Measurements from ENCODE around the gene TCL1B.
A peak's percentile ranks its signal among the peaks of the same experiment; 100 is the strongest.
"Not testable (repeated sequence)": the region's sequence is repeated elsewhere in the genome, so short reads cannot be mapped to it uniquely, and the experiment has no call there.

The TCL1B gene

DNA sequence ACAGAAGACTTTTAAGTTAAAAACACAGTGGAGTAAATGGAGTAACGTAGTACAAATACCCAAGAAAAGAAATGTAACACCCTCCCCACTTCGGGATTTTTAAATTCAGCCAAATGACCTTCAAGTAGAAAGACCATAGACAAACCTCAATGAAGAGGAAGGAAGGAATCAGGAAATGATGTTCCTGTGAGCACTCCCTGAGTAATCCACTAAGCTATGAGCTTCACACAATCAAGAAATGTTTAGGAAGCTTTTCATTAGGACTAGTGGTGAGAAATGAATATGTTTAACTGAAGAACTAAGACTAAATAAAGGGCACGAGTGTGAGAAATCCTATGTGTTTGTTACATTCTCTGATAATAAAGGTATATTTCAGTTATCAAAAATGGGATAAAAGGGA lies 17.6 kb downstream of the TCL1B start:
- no peak for DNase-seq

DNA sequence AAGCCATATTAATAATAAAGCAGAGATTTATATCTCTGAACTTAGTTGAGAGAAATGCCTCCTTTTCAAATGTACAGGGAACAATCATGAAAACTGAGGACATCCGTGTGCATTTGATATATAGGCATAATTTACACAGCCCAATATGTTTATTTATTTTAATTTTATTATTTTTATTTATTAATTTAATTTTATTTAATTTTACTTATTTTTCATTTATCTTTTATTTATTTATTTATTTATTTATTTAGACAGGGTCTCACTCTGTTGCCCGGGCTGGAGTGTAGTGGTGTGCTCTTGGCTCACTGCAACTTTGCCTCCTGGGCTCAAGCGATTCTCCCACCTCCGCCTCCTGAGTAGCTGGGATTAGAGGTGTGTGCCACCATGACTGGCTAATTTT lies 19.3 kb downstream of the TCL1B start:
- DNase-seq: no peak

- DNase-seq: no peak
Measured at GRCh38 chr14:95707327-95707726, 21.1 kb downstream of the TCL1B start.

- no peak for DNase-seq
Measured at GRCh38 chr14:95710106-95710505, 23.9 kb downstream of the TCL1B start.

- DNase-seq: no peak
Measured at GRCh38 chr14:95711476-95712176, 25.4 kb downstream of the TCL1B start.

- DNase-seq: no peak
Measured at GRCh38 chr14:95712398-95712797, 26.2 kb downstream of the TCL1B start.

DNA sequence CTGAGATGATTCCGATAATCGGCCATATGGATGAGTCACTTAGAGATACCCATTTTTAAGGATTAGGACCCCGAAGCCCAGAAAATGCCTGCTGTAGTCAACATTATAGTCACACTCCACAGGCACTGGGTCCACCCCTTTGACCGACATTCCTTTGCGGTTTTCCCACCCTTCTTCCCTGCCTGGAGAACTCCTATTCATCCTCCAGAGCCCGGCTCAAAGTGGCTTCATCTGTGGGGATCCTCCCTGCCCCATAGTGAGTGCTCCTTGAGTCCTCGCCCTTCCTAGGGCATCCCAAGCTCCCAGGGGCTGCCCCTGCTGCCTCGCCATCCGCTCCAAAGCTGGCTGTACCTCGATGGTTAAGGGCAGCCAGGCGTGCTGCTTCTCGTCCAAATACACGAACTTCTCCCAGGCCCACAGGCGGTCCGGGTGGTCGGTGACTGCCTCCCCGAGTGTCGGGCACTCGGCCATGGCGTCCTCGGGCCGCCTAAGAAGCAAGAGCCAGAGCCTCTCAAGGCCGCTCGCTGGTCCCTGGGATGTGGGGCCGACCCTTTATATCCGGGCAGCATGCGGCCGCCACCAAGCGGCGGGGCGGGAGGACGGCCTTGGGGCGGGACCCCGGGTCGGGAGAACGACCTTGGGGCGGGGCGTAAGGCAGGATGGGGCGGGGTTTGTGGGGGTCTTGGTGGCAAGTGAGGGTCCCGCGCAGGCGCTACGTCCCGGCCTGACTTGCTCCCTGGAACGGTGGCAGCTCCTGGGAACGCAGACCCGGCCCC lies 27.6 kb downstream of the TCL1B start, which contains the start of gene TCL1A:
TCL1A (minus strand) TSS at position 530 of the 776 bp plus-strand sequence; CDS start at position 471, 59 bp downstream.
- DNase-seq: no peak

DNA sequence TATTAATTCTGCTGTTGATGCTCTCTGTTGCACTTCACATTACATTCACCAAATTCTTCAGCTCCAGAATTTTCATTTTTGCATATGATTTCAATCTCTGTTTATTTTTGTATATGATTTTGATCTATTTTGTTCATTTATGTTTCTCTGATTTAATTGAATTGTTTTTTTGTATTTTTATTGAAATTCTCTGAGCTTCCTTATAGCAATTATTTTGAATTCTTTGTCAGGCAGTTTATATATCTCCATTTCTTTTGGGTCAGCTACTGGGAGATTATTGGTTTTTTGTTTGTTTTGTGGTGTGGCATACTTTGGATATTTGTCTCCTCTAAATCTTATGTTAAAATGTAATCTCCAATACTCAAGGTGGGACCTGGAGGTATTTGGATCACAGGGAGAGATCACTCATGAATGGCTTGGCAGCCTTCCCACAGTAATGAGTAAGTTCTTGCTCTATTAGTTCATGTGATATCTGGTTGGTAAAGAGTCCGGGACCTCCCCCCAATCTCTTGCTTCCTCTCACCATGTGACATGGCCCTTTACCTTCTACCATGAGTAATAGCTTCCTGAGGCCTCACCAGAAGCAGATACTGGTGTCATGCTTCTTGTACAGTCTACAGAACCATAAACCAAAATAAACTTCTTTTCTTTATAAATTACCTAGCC lies 36.4 kb downstream of the TCL1B start:
- no peak for DNase-seq

GRCh38 chr14:95725685-95726336 lies 39.6 kb downstream of the TCL1B start:
- DNase-seq: no peak

DNA sequence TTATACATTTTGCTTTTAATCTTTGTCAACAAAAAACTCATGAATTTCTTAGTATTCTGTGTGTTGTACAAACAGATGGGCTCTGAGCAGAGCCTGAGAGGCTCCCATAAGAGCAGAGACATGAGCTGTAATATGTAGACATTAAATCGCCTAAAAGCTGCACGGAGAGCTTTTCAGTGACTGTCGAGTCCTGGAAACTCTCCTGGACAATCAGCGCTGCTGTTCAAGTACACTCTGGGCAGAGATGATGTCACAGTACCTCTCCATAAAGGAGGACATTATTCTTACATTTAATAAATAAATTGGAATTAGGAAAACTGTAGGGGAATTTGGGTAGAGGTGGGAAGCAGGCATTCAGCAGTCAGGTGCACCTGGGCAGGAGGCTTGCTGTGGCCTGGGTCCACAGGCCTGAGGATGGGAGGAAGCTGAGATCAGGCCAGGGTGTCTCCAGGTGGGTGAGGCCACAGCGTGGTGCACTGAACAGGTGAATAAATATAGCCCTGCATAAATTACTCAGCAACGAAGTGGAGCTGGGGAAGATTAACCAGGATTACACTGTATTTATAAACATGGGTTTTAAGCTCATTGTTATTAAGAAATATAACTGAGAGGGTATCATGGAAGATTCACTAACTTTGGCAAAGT lies 41.0 kb downstream of the TCL1B start:
- peak; percentile 60 for DNase-seq

GRCh38 chr14:95729402-95730028 lies 43.3 kb downstream of the TCL1B start:
- DNase-seq: not testable (repeated sequence)

DNA sequence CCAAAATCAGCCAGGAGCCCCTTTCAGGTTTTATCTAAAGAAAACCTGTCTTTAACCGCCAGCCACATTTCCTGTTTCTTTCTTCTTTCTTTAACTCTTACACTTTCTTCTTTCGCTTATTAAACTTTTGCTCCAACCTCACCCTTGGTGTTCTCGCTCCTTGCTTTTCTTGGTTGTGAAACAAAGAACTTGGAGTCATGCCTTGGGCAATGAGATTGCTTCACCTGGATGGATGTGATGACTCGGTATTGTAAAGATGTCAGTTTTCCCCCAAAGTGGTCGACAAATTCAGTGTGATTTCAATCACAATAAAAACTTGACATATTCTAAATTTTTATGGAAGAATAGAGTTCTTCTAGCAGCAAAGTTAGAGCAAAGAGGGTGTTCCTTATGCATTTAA lies 43.9 kb downstream of the TCL1B start:
- no peak for DNase-seq

DNA sequence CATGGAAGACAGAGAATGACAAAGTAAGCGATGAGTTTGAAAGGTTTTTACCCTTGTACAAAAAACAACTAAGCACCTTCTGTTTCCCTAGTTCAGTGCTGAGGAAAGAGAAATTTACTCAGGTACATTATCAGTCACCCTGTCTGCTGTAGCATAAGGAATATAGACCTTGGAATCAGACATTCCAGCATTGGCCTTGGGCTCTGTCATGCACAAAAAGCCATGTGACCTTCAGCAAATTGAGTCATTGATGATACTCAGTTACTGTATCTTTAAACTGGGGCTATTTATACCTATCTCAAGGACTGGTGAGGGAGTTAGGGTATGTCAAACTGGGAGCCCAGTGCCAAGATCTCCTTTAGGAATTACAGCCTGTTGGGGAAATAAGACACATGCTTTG lies 47.0 kb downstream of the TCL1B start:
- DNase-seq: no peak

DNA sequence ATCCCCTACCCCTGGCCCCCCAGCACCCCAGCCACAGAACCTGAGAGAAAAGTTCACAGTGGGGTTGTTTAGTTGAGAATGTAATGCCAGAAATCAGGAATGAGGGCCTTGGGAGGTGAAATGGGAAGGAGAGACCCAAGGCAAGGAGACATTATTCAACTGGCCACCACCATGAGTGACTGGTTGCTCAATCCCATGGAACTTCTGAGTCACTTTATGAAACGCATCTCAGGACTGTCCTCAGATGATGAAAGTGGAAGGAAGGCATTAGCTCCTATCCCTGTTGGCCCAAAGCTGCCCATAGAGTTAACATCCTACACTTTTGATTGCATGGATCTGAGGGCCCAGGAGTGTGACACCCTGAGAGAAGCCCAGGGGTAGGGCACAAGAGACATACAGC lies 53.1 kb downstream of the TCL1B start:
- no peak for DNase-seq

- peak; percentile 74 for DNase-seq
Measured at GRCh38 chr14:95741038-95741490, 54.8 kb downstream of the TCL1B start.

GRCh38 chr14:95741781-95742180 lies 55.6 kb downstream of the TCL1B start:
- DNase-seq: no peak
